A673 (cell line): ENCODE measurements around the gene MLF2.

Source experiments
- CTCF ChIP-seq: fragments of 300-800, 200-600 bp; sonication (generic); conservative IDR thresholded peaks from 2 replicates; pipeline ENCODE4 v1.5.1; 2017; ENCODE audit warnings: low read depth, mild to moderate bottlenecking, antibody characterized with exemption, low read length, moderate library complexity, mixed read lengths
- EZH2 ChIP-seq: fragments of 200-600 bp; sonication (generic); IDR thresholded peaks from 2 replicates; pipeline ENCODE4 v1.6.1; 2017; ENCODE audit warnings: borderline replicate concordance, low read depth, mild to moderate bottlenecking, mixed read lengths, antibody characterized with exemption, low read length; ENCODE audit not compliant: poor library complexity, severe bottlenecking

GRCh38 chr12:6784296-6784695 is 31.4 kb upstream of the MLF2 start:
- no peak for TF ChIP-seq CTCF
- TF ChIP-seq EZH2: no peak
